Ascending aorta (tissue), 2 donors: ENCODE results near the gene GPC6. TPM values are rescaled to one million over a fixed set of nuclear protein-coding genes. Genes with fewer than 3 reads are reported as not detected.

Experiments used
- DNase-seq, 2 donors: peaks; one replicate each; pipeline ENCODE4 v3.0.0-alpha.2; 2019; ENCODE audit warnings: low spot score in 2 of 2
- H3K27ac ChIP-seq, 2 donors: fragments of 200-600 bp; sonication (generic); one replicate each; pipeline ENCODE4 v1.5.1; 2016 to 2017; ENCODE audit warnings: mild to moderate bottlenecking in 1 of 2
- H3K27me3 ChIP-seq: fragments of 200-600 bp; sonication (generic); one replicate; pipeline ENCODE4 v1.5.1; 2017
- H3K36me3 ChIP-seq, 2 donors: fragments of 200-600 bp; sonication (generic); one replicate each; pipeline ENCODE4 v1.5.1; 2016
- H3K4me1 ChIP-seq, 2 donors: fragments of 200-600 bp; sonication (generic); one replicate each; pipeline ENCODE4 v1.5.1; 2016 to 2017; ENCODE audit warnings: mild to moderate bottlenecking in 1 of 2
- H3K4me3 ChIP-seq, 2 donors: fragments of 200-600 bp; sonication (generic); one replicate each; pipeline ENCODE4 v1.5.1; 2016 to 2017; ENCODE audit warnings: mild to moderate bottlenecking in 1 of 2
- H3K9me3 ChIP-seq, 2 donors: fragments of 200-600 bp; sonication (generic); one replicate each; pipeline ENCODE4 v1.5.1; 2016
- CTCF ChIP-seq, 3 experiments: fragments of 200-600 bp in 2 of 3; fragments of 450-650 bp in 1 of 3; sonication (generic) in 2 of 3; IDR thresholded peaks; one replicate each; pipeline ENCODE4 v1.5.1; 2016 to 2019; ENCODE audit warnings: antibody characterized with exemption in 3 of 3, mild to moderate bottlenecking in 1 of 3, moderate library complexity in 1 of 3
- intact Hi-C: fragments of 100-400 bp; cut with DNase I; formaldehyde crosslinking; loops from one replicate; pipeline ENCODE4 v1.15.1; 2023
- total RNA-seq: library from RNA; depleted of rRNA; stranded (reverse); fragments of >200 nt; gene quantifications from one replicate; pipeline ENCODE4 v1.1.0, GENCODE V29; 2016

Gene GPC6
- total RNA-seq, 1 donor from 2014 or later: 23.2 TPM

DNA sequence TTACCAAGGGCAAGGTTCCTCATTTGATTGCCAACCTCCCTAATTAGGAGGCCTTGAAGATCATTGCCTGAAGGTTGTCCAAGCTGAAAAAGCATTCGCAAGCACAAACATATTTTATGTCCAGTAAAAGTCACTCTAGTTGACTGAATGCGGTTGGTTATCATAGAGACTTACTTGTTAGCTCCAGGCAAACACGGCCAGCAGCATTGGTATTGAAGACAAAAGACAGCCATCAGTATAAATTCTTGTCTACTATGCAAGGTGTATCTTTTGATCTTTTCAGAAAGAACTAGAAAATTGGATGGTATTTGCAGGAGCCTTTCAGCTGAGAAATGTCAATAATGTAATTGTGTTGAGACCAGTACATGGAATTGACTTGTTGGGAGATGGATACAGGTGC lies 129.9 kb downstream of the GPC6 start:
- DNase-seq: no peak
- TF ChIP-seq CTCF (IDR thresholded peaks at IDR 0.05): no peak

DNA sequence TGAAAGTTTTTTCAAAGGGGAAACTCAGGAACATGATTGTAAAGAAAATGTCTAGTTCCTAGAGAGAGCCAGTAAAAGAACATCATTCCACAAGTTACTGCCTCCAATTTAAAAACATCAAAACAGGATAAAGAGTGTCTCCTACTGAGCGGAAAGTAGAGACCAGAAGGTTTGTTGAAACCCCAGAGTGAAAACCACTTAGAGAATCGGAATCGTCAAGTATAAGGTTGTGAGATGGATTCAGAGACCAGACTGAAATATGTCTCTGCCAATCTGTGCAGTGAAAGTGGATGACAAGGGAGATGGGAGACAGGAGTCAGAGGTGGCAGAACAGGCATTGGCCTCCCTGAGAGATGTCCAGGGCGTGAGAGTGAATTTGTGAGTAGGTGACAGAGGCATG lies 133.4 kb downstream of the GPC6 start:
- Histone ChIP-seq H3K36me3 (no peaks in the 10 kb centered on the region), H3K4me1 (no peaks in the 10 kb centered on the region), H3K9me3 (no peaks in the 10 kb centered on the region), H3K27me3 (no peaks in the 10 kb centered on the region), H3K27ac (no peak overlapping the region), H3K4me3 (no peak overlapping the region)
- TF ChIP-seq CTCF (IDR thresholded peaks at IDR 0.05): no peak
- intact Hi-C loops: no loop called here
- DNase-seq: no peak

More for the DNA sequence above, 129.9 kb downstream of the GPC6 start:
- H3K27ac ChIP-seq: no peak overlapping the region
- no peaks in the 10 kb centered on the region for H3K4me1 ChIP-seq
- H3K27me3 ChIP-seq: no peaks in the 10 kb centered on the region
- intact Hi-C loops: no loop called here
- H3K36me3 ChIP-seq: no peaks in the 10 kb centered on the region
- H3K4me3 ChIP-seq: no peak overlapping the region
- H3K9me3 ChIP-seq: no peaks in the 10 kb centered on the region

DNA sequence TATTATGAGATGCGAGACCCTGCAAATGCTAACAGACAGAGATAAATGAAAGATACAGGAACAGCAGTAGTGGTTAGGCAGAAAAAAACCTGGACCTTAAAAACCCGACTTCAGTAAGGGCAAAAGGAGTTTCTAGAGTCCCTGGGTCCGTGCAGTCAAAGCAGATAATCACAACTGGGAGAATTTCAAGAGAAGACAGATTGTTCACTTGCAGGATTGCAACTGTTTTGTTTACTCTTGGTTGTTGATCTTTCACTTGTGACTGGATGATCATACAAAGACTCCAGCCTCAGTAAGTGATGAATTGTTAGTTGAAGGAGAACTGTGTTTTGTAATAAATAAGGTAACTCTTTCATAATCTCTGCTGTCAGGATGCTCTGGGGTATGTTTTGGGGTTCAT lies 135.1 kb downstream of the GPC6 start:
- TF ChIP-seq CTCF (IDR thresholded peaks at IDR 0.05): no peak
- no peaks in the 10 kb centered on the region for H3K27me3 ChIP-seq
- intact Hi-C loops: no loop called here
- no peaks in the 10 kb centered on the region for H3K36me3 ChIP-seq
- no peak overlapping the region for H3K4me3 ChIP-seq
- no peaks in the 10 kb centered on the region for H3K4me1 ChIP-seq
- H3K9me3 ChIP-seq: no peaks in the 10 kb centered on the region
- no peak for DNase-seq
- H3K27ac ChIP-seq: no peak overlapping the region

DNA sequence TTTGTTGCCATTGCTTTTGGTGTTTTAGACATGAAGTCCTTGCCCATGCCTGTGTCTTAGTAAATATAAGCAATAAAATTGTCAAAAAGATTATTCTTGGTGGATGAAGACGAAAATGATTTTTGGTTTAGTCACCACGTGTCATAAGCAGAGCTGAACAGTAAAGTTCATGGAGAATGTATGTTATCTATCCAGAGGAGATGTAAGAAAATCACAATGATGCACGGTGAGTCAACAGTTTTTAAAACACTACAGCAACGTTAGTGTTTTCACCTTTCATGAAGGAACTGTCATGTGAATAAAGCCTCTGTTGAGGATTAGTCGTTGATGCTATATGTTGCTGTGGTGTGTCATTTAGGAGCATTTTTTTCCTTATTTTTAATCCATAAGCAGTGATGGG lies 137.6 kb downstream of the GPC6 start:
- DNase-seq: no peak
- no peaks in the 10 kb centered on the region for H3K36me3 ChIP-seq
- TF ChIP-seq CTCF (IDR thresholded peaks at IDR 0.05): no peak
- H3K27ac ChIP-seq: no peak overlapping the region
- H3K4me1 ChIP-seq: no peaks in the 10 kb centered on the region
- H3K27me3 ChIP-seq: no peaks in the 10 kb centered on the region
- intact Hi-C loops: no loop called here
- H3K9me3 ChIP-seq: no peaks in the 10 kb centered on the region
- no peak overlapping the region for H3K4me3 ChIP-seq

DNA sequence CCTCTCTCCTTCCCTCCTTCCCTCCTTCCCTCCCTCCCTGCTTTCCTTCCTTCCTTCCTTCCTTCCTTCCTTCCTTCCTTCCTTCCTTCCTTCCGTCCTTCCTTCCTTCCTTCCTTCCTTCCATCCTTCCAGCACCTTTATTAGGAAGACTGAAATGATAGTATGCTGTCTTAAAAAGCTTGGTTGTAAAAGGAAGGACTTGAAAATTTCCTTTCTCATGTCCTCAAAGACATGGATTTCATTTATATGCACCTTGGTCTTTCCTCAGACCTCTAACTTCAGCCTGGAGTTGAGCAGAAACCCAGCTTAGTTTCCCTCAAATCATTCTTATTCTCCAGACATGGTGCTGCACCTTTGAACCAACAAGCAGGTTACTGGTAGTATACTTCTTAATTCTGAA lies 141.7 kb downstream of the GPC6 start:
- Histone ChIP-seq H3K27me3 (no peaks in the 10 kb centered on the region), H3K4me1 (no peaks in the 10 kb centered on the region), H3K4me3 (no peak overlapping the region), H3K36me3 (no peaks in the 10 kb centered on the region), H3K9me3 (no peaks in the 10 kb centered on the region), H3K27ac (no peak overlapping the region)
- intact Hi-C loops: no loop called here
- DNase-seq: no peak
- TF ChIP-seq CTCF (IDR thresholded peaks at IDR 0.05): no peak

GRCh38 chr13:93368718-93369117 lies 142.1 kb downstream of the GPC6 start:
- H3K27me3 ChIP-seq: no peaks in the 10 kb centered on the region
- no peak for TF ChIP-seq CTCF (IDR thresholded peaks at IDR 0.05)
- H3K4me3 ChIP-seq: no peak overlapping the region
- no peaks in the 10 kb centered on the region for H3K9me3 ChIP-seq
- intact Hi-C loops: no loop called here
- no peak for DNase-seq
- no peaks in the 10 kb centered on the region for H3K36me3 ChIP-seq
- H3K4me1 ChIP-seq: no peaks in the 10 kb centered on the region
- no peak overlapping the region for H3K27ac ChIP-seq
